ENCODE measurements around the gene CCDC50.

CCDC50 gene

GRCh38 chr3:191431160-191431822 lies 102.1 kb downstream of the CCDC50 start:
- DNase-seq: no peak

DNA sequence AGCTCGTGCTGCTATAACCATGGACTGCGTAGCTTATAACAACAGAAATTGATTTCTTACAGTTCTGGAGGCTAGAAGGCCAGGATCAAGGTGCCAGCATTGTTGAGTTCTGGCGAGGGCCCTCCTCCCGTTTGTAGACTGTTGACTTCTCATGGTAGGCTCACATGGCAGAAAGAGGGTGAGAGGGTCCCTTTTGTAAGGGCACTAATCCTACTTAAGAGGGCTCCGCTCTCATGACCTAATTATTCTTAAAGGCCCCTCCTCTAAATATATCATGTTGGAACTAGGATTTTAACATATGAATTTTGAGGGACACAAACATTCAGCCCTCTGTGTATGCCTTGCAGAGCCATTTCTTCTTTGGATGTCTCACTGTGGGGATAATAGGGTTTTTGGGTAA lies 103.0 kb downstream of the CCDC50 start:
- no peak for DNase-seq

- DNase-seq: no peak
Measured at GRCh38 chr3:191434024-191434423, 104.8 kb downstream of the CCDC50 start.

DNA sequence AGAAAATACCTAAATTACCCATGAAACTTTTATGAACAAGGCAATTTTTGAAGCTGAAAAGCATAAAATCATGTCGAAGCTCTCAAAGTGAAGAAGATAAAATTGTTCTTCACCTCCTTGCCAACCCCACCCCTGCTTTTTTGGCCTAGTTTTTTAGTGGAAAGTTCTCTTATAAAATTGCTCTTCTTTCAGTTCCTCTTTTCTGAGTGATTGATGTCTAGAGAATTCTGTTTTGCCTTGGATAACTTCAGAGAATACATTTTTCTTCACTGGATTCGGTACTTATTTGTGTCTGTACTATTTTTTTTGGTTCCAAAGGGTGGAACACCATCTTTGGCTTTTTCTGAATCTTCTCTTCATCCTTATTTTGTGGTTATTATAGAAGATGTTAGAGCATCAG lies 106.8 kb downstream of the CCDC50 start:
- DNase-seq: no peak

DNA sequence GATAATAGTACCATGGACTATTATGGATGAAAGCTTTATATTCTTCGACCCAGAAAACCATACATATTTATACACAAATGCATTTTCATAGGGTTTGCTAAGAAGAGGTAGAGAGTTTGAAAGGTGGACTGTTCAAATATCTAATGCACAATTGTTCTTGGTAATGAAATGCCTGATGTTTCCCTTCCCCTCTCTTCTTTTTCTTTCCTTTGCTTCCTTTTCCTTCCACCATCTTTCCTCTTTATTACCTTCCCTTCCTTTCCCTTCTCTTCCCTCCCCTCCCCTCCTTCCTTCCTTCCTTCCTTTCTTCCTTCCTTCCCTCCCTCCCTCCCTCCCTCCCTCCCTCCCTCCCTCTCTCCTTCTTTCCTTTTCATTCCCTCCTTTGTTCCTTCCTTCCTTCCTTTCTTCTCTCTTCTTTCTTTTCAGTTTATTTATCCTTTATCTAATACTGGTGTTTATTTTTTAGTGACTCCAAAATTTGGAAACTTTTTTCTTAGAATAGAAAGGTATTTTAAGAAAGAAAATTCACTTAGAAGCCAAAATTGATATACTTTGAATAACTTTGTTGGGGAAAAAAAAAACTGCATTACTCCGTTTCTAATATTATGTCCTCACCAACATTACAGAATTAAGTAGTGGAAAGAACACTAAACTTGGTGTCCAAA lies 109.1 kb downstream of the CCDC50 start:
- no peak for DNase-seq

GRCh38 chr3:191440532-191440931 lies 111.3 kb downstream of the CCDC50 start:
- no peak for DNase-seq

- no peak for DNase-seq
Measured at GRCh38 chr3:191441687-191442086, 112.5 kb downstream of the CCDC50 start.

- no peak for DNase-seq
Measured at GRCh38 chr3:191444569-191444968, 115.4 kb downstream of the CCDC50 start.

Data from NCI-H446 (cell line).